Stimulated activated naive CD8-positive, alpha-beta T cell treated with anti-CD3 and anti-CD28 coated beads, Interleukin-15, amount 100 ng/mL, for 72 hours (primary cell): ENCODE data around the gene DPM2.

Experiments used
- ATAC-seq: fragments of 150-1000 bp; cut with Tn5 transposase; 2 replicates; pipeline ENCODE4 v1.10.0; 2021; ENCODE audit warnings: mild to moderate bottlenecking, moderate library complexity
- DNase-seq, 2 donors: peaks; one replicate each; pipeline ENCODE4 v3.0.0; 2021 to 2022
- H3K27ac Mint-ChIP-seq, 2 donors: one replicate each; pipeline ENCODE4 v1.8.0; 2022; ENCODE audit warnings: mild to moderate bottlenecking in 2 of 2, mixed read lengths in 2 of 2, moderate library complexity in 2 of 2
- H3K27me3 Mint-ChIP-seq: one replicate; pipeline ENCODE4 v1.8.0; 2022; ENCODE audit warnings: mixed read lengths
- H3K4me1 Mint-ChIP-seq: one replicate; pipeline ENCODE4 v1.8.0; 2022; ENCODE audit warnings: mild to moderate bottlenecking, mixed read lengths
- H3K4me3 Mint-ChIP-seq, 2 donors: one replicate each; pipeline ENCODE4 v1.8.0; 2022; ENCODE audit warnings: mild to moderate bottlenecking in 2 of 2, mixed read lengths in 2 of 2, moderate library complexity in 1 of 2
- H3K9me3 Mint-ChIP-seq, 2 donors: one replicate each; pipeline ENCODE4 v1.8.0; 2022; ENCODE audit warnings: mixed read lengths in 2 of 2

DPM2 gene, protein sequence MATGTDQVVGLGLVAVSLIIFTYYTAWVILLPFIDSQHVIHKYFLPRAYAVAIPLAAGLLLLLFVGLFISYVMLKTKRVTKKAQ

DNA sequence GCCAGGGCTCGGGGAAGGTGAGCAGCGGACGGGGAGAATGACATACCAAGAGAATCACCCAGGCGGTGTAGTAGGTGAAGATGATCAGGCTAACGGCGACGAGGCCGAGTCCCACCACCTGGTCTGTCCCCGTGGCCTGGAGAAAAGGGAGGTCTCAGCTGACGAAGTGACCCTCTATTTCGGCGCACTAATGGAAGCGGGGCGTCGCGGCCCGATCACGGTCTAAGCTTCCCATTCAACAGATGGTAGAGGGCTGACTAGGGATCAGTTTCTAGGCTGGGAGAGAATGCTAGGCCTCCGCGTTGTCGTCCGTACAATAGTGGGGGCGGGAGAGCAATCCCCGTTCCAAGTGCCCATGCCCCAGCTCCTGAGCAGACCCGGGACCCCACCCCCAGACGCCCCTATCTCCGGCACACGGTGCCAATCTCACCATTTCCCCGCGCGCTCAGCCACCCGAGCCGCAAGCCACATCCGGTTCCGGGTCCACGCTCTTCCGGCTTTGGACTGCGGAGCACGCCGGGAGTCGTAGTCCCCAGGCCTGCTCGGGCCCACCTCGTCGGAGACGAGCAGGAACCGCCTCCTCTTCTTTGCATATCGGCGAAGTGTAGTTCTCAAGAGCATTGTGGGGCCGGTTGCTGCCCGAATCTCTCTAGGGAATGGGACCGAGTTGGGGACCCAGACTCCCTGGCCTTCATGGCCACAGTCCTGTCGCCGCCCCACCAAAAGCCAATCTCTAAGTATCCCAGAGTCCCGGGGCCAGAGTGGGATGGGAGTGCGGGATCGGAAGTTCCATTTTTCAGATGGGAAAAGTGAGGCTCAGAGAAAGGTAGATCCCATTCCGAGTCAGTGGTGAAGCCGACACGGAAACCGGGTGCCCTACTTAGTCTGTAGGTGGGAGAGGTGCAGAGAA is at the start of gene DPM2:
DPM2 (minus strand) TSS at position 467 of the 910 bp plus-strand sequence; CDS start at position 433, 34 bp downstream.
- ATAC-seq (peak; percentile 96), DNase-seq (peak; percentile 81 to 88)
- H3K27me3 Mint-ChIP-seq = no peaks in the 10 kb centered on the region
- H3K4me3 Mint-ChIP-seq = peak within 1 kb of the TSS; percentile 89 to 93
- H3K9me3 Mint-ChIP-seq = no peaks in the 10 kb centered on the region
- peaks cover 74% of the 10 kb centered on the region for H3K4me1 Mint-ChIP-seq
- H3K27ac Mint-ChIP-seq = peak within 1 kb of the TSS; percentile 94 to 97

DNA sequence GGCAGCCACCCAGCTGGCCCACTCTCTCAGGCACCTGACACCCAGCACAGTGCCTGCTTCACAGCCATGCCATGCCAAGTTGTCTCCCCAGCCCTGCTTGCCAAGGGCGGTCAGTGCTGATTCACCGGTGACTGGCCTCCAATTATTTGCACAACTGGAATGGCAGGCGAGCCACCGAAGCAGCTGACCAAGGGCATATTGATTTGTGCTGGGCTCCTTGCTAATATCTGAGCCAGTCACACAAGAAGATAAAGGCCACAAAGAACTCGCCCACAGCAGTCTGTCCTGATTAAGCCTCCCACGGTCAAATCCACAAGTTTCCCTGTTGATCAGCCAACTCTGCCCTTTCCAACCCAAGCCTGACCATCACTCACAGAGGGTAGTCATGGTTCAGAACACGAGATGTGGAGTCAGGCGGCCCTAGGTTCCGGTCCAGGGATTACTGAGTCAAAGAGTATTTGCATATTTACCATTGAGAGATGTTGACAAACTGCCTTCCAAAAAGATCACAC is 49.5 kb upstream of the DPM2 start:
- Mint-ChIP-seq H3K4me1 (peaks cover 60% of the 10 kb centered on the region), H3K27me3 (no peaks in the 10 kb centered on the region), H3K4me3 (no peak overlapping the region), H3K27ac (no peak overlapping the region), H3K9me3 (no peaks in the 10 kb centered on the region)
- ATAC-seq = no peak
- DNase-seq = no peak

DNA sequence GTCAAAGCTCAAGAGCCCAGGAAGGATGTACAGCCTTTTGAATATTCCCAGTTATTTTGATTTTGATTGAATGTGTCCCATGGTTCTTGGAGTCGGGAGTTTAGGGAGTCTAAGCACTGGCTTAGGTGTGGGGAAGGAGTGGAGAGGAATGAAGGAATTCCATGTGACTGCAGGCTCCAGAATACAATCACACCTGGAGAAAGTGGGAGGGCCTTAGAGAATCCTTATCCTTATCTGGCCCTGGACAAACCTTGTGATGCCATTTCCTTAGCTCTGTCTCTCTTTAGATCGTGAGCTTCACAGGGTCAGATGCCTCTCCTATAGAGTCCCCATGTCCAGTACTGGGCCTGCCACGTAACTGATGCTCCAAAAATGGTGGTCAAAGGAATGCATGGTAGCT is 47.4 kb upstream of the DPM2 start:
- no peak for ATAC-seq
- Mint-ChIP-seq H3K9me3 (no peaks in the 10 kb centered on the region), H3K4me3 (no peak overlapping the region), H3K27ac (no peak overlapping the region), H3K27me3 (no peaks in the 10 kb centered on the region), H3K4me1 (peaks cover 50% of the 10 kb centered on the region)
- DNase-seq = no peak

DNA sequence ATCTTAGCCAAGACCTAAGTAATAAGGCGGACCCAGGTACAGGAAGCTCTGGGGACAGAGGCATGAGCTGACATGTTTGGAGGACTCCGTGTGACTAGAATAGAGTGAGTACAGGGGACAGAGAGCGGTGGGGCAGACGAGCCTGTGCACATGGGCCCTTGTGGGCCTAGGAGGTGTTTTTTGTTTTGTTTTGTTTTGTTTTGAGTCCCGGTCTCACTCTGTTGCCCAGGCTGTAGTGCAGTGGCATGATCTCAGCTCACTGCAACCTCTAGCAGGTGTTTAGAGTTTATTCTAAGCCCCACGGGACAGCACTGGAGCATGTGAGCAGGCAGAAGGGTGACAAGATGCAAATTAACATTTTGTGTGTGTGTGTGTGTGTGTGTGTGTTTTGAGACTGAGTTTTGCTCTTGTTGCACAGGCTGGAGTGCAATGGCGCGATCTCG is 46.2 kb upstream of the DPM2 start:
- H3K27me3 Mint-ChIP-seq = no peaks in the 10 kb centered on the region
- H3K4me1 Mint-ChIP-seq = peaks cover 43% of the 10 kb centered on the region
- peak overlapping the region; percentile 91 to 92 for H3K27ac Mint-ChIP-seq
- H3K9me3 Mint-ChIP-seq = no peaks in the 10 kb centered on the region
- ATAC-seq (no peak), DNase-seq (no peak)
- H3K4me3 Mint-ChIP-seq = peak overlapping the region; percentile 61 to 64

DNA sequence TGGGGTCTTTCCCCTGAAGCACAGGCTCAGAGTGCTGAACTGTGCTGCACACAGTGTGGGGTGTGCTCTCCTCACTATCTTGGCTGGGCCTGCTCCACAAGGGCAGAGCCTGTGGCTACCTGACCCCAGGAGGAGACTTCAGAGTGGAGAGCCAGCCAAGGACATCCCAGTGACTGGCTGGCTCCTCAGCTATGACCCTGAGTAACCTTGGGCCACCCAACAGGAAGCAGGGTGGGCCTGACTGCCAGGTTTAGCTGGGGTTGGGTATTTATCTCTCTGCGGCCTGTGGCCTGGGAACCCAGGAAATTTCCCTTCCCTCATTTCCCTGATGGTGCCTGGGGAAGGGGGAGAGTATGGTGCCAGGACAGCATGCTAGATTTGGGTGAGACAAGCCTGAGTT is 45.3 kb upstream of the DPM2 start:
- peaks cover 43% of the 10 kb centered on the region for H3K4me1 Mint-ChIP-seq
- no peak for DNase-seq
- no peaks in the 10 kb centered on the region for H3K9me3 Mint-ChIP-seq
- no peak for ATAC-seq
- H3K27ac Mint-ChIP-seq = peak overlapping the region; percentile 45 to 80
- H3K27me3 Mint-ChIP-seq = no peaks in the 10 kb centered on the region
- peak overlapping the region; percentile 60 to 61 for H3K4me3 Mint-ChIP-seq

DNA sequence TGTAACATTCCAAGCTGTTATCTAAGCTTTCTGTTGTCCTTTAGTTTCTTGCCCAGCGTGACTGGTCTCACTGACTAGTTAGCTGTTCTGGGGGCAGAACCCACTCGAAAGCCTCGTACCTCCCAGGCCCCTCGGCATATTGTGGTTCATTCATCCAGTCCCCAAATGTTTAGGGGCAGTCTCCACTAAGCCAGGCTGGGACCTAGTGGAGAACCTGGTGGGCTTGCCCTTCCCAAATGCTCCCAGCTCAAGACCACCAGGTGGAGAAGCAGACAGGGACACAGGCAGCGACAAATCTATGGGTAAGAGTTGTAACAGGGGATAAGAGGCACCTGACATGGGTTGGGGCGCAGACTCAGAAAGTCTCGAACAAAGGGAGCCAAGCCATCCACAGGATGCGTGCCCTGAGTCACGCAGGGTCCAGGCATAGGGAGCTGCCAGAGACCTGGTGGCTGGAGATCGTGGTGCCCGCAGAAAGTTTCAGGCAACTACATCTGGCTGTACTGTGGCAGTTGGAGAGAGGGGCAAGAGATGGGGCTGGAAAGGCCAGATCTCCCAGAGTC is 44.0 kb upstream of the DPM2 start:
- Mint-ChIP-seq H3K9me3 (no peaks in the 10 kb centered on the region), H3K4me1 (peaks cover 51% of the 10 kb centered on the region), H3K27me3 (no peaks in the 10 kb centered on the region), H3K4me3 (peak overlapping the region; percentile 89 to 90), H3K27ac (peak overlapping the region; percentile 79 to 93)
- ATAC-seq (no peak), DNase-seq (peak; percentile 42 to 55)

DNA sequence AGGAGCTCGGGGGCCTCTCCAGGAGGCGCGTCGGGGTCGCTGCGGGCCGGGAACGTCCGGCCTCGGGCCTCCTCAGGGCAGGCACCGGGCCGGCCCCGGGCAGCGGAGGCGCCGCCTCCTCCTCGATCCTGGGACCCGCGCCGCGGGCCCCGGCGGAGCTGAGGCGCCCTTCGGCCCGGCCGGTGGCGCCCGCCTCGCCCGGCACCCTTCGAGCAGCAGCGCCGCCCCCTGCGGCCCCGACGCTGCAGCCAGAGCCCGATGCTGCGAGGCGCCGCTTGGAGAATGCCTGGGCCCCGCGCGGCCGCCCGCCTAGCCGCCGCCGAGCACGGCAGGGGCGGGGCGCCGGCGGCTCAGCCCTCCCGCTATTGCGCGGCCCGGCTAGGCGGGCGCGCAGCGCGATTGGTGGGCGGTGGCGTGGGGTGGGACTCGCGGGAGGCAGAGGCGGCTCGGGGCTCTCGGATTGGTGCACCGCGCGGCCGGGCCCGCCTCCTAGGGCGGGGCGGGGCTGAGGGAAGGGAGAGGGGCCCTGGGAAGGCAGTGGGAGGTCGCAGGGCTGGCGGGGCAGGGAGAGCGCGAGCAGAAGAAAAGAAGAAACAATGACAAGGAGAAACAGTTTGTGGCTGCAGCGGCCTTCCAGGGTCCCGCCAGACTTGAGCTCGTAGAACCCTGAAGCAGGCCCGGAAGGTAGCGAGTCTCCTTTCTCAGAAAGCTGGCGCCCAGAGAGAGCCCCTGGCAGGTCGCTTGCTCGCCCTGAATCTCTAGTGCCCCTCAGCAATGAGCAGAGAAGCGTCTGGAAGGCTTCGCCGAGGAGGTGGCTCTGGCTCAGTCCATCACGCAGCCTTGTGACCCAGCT is 43.3 kb upstream of the DPM2 start, which contains the start of gene EEIG1:
EEIG1 (minus strand) TSS at position 284 of the 853 bp plus-strand sequence. CDS start 852 bp downstream, outside the sequence.
- ATAC-seq (peak; percentile 89), DNase-seq (peak; percentile 97 to 99)
- H3K9me3 Mint-ChIP-seq = no peaks in the 10 kb centered on the region
- peak within 1 kb of the TSS; percentile 93 to 98 for H3K27ac Mint-ChIP-seq
- H3K4me1 Mint-ChIP-seq = peaks cover 55% of the 10 kb centered on the region
- no peaks in the 10 kb centered on the region for H3K27me3 Mint-ChIP-seq
- H3K4me3 Mint-ChIP-seq = peak within 1 kb of the TSS; percentile 89 to 92

DNA sequence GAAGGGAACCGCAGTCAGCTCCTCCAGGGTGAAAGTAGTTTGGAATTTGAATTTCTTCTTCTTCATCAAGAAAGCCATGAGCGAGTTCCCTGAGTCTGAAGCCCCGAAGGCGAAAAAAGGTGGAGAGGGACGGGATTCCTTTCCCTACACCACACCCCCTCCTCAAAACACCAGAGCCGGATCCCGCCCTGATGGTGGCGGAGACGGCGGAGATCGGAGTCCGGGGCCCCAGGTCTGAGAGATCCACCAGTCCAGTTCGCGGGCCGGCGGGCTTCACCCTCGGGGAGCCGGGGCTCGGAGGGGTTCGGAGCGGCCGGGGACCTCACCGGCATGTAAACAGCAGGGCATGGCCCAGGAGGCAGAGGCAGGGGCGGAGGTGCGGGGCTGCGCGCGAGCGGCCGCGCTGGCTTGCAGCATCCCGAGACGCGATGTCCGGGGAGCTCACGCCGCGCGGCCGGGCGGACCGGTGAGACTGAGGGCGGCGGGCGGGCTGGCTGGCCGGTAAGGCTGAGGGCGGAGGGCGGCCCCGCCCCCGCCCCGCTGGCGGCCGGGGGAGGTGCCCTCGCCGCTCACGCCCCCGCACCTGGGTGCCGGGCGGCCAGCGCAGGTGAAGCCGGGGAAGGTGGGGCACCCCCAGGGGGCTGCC is 42.5 kb upstream of the DPM2 start:
- peaks cover 61% of the 10 kb centered on the region for H3K4me1 Mint-ChIP-seq
- peak; percentile 69 to 76 for DNase-seq

DNA sequence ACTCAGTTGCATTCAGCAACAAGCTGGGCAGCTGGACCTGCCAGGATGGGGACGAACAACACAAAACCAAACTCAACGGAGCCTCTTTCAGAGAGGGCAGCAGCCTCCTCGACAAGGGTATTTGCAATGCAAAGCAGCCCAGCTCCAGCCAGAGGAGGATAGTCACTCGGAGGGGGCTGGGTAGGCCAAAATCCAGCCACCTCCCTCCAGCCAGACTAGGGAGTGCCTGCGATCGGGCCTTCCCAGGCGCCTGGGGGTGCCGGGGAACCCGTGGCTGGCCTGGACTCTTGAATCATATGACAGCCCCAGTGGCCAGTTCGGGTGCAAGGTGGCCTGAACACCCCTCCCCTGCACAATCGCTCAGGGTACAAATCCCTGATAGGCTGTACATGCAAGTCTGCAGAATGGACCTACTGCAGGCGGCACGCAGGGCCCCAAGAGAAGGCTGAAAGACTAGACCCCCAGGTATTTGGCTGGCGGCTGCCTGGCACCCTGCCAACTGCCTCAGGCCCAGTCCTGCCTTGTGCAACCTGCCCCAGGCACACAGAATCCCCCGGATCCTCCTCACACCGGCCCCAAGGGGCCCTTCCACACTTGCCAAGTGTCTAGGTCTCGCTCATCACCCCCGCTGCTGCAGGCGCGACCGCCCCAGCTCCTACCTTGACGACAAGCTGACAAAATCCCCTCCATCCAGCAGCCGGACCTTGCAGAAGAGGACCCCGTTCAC is 41.8 kb upstream of the DPM2 start:
- H3K9me3 Mint-ChIP-seq = no peaks in the 10 kb centered on the region

More for the DNA sequence above, 42.5 kb upstream of the DPM2 start:
- peak; percentile 22 for ATAC-seq
- Mint-ChIP-seq H3K27ac (peak overlapping the region; percentile 80 to 98), H3K4me3 (peak overlapping the region; percentile 85 to 92), H3K9me3 (no peaks in the 10 kb centered on the region), H3K27me3 (no peaks in the 10 kb centered on the region)

DNA sequence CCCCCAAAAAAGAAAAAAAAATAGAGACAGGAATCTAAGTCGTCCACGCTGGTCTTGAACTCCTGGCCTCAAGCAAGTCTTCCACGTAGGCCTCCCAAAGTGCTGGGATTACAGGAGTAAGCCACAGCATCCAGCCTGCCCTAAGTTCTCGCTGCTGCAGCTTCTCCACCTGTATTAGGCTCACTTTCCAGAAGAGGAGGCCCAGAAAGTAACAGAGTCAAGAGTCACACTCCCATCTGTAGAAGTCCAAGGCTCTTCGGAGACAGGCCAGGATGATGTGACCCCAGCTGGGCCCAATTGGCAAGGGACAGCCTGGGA is 41.3 kb upstream of the DPM2 start:
- no peak for ATAC-seq
- H3K4me3 Mint-ChIP-seq = peak overlapping the region; percentile 85 to 92
- H3K27ac Mint-ChIP-seq = peak overlapping the region; percentile 92 to 98
- no peaks in the 10 kb centered on the region for H3K9me3 Mint-ChIP-seq
- H3K4me1 Mint-ChIP-seq = peaks cover 64% of the 10 kb centered on the region
- DNase-seq = no peak
- no peaks in the 10 kb centered on the region for H3K27me3 Mint-ChIP-seq

More for the DNA sequence above, 41.8 kb upstream of the DPM2 start:
- ATAC-seq (no peak), DNase-seq (peak; percentile 56 to 57)
- H3K27ac Mint-ChIP-seq = peak overlapping the region; percentile 92 to 98
- no peaks in the 10 kb centered on the region for H3K27me3 Mint-ChIP-seq
- H3K4me3 Mint-ChIP-seq = peak overlapping the region; percentile 85 to 92
- H3K4me1 Mint-ChIP-seq = peaks cover 61% of the 10 kb centered on the region

DNA sequence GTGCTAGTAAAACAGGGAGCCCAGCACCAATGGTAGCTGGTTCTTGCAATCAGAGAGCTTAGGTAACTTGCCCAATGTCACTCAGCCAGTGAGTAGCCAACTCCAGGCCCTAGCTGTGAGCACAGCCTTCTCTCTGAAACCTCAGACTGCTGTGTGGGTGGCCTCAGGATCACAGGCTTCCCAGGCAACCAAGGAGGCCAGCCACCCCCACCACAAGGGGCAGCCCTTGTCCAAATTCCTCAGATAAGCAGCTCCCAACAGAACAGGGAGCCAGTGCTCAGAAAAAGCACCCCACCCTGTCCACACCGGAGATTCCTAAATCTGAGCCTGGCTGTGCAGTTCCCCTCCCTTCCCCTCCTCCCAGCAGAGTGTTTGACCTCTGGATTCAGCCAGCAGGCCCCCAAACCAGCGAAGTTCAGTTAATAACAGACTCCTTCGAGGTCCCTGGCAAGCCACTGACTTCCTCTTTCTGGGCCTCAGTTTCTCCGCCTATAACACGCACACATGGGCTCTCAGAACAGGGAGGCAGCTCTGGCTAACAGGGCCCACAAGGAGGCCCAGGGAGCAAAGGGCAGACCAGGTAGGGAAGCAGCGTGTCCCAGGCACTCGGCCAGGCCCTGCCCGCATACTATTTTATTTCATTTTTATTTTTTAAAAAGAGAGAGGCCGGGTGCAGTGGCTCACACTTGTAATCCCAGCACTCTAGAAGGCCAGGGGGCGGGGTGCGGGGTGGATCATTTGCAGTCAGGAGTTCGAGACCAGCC is 40.4 kb upstream of the DPM2 start:
- ATAC-seq = no peak
- H3K27ac Mint-ChIP-seq = peak overlapping the region; percentile 69 to 91
- H3K9me3 Mint-ChIP-seq = no peaks in the 10 kb centered on the region
- H3K4me3 Mint-ChIP-seq = peak overlapping the region; percentile 85 to 92
- H3K27me3 Mint-ChIP-seq = no peaks in the 10 kb centered on the region
- H3K4me1 Mint-ChIP-seq = peaks cover 64% of the 10 kb centered on the region
- DNase-seq = no peak

DNA sequence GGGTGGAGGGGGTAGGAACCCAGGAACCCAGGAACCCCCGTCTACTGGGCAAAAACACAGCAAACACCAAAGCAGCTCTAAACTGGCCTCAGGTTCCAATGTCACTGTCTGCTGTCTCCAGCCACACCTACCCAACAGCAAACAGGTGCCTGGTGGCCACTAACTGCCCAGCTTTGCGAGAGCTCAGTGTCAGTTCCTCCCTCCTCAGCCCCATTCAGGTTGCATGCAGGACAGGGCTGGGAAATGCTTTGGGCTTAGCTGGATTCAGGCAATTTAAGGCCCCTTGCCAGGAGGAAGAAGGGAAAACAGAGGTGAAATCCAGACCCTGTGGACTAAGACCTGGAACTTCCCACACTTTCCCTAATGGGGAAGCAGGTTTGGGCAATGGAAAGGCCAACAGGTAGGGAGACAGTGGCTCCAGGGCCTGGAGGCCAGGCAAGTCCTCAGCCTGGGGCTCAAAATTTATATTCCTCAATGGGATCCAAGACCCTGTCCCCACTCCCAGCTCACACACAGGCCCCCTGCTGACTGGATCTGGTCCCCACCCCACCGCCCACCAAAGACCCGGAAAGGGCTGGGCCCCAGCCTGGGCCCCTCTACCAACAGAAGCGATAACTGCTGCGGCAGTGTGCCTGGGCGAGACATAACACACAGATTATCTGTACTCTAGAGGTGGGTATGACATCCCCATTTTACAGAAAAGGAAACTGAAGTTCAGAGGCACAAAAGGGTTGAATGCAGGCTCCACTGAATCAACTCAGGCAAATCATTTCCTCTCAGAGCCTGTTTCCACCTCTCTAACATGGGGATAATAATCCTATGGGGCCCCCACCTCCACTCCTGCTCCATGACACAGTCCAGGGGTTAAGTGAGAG is 39.6 kb upstream of the DPM2 start:
- Mint-ChIP-seq H3K4me1 (peaks cover 64% of the 10 kb centered on the region), H3K4me3 (peak overlapping the region; percentile 85 to 92), H3K9me3 (no peaks in the 10 kb centered on the region), H3K27me3 (no peaks in the 10 kb centered on the region), H3K27ac (peak overlapping the region; percentile 75 to 91)
- no peak for ATAC-seq
- DNase-seq = no peak

DNA sequence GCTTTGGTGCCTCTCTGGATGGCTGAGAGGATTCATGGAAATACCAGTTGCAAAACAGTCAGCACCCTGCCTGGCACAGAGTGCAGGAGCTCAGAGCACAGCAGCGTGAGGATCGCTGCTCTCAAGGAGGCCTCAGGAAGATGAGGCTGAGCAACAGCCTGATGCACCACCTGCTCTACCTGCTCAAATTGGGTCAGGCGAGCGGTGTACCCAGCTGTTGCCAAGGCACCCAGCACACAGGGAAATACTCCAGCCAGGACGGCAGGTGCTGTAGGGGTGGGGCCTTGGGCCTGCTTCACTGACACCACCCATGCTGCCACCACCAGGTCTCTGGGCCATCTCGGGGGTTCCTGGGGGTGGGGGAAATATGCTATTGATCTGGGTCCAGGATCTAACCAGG is 38.8 kb upstream of the DPM2 start:
- Mint-ChIP-seq H3K27ac (peak overlapping the region; percentile 59 to 83), H3K27me3 (no peaks in the 10 kb centered on the region), H3K4me3 (peak overlapping the region; percentile 85 to 92), H3K9me3 (no peaks in the 10 kb centered on the region), H3K4me1 (peaks cover 64% of the 10 kb centered on the region)
- ATAC-seq (no peak), DNase-seq (no peak)
